Esophagus squamous epithelium (tissue), 5 donors: ENCODE results near the gene BCL10. TPM values are rescaled to one million over a fixed set of nuclear protein-coding genes. Genes with fewer than 3 reads are reported as not detected.
"Not testable (repeated sequence)": the region's sequence is repeated elsewhere in the genome, so short reads cannot be mapped to it uniquely, and the experiment has no call there.

ENCODE experiments used
- DNase-seq: peaks from one replicate; lab custom pipeline; 2025; lab: John Stamatoyannopoulos, UW
- H3K27ac ChIP-seq, 4 donors: fragments of 200-600 bp; sonication (generic); one replicate each; pipeline ENCODE4 v1.5.1; 2016 to 2019; ENCODE audit warnings: mild to moderate bottlenecking in 1 of 4
- H3K27me3 ChIP-seq, 4 donors: fragments of 200-600 bp; sonication (generic); 1 replicate in 3 of 4; 2 replicates in 1 of 4; pipeline versions ENCODE4 v1.5.1 to v1.6.0; 2017 to 2021; ENCODE audit warnings: antibody characterized with exemption in 1 of 4
- H3K36me3 ChIP-seq, 3 donors: fragments of 200-600 bp; sonication (generic); one replicate each; pipeline ENCODE4 v1.5.1; 2016 to 2019
- H3K4me1 ChIP-seq, 3 donors: fragments of 200-600 bp; sonication (generic); one replicate each; pipeline ENCODE4 v1.5.1; 2017 to 2019
- H3K4me3 ChIP-seq, 4 donors: fragments of 200-600 bp; sonication (generic); 1 replicate in 3 of 4; 2 replicates in 1 of 4; pipeline ENCODE4 v1.5.1; 2016 to 2019; ENCODE audit warnings: mild to moderate bottlenecking in 2 of 4, moderate library complexity in 1 of 4
- H3K9me3 ChIP-seq, 3 donors: fragments of 200-600 bp; sonication (generic); one replicate each; pipeline ENCODE4 v1.5.1; 2016 to 2019
- CTCF ChIP-seq, 6 experiments: fragments of 450-650 bp in 4 of 6; fragments of 200-600 bp in 2 of 6; sonication (generic) in 2 of 6; IDR thresholded peaks; one replicate each; pipeline ENCODE4 v1.5.1; 2016 to 2019; ENCODE audit warnings: antibody characterized with exemption in 6 of 6, mild to moderate bottlenecking in 4 of 6, moderate library complexity in 4 of 6
- POLR2A ChIP-seq, 4 donors: fragments of 450-650 bp; IDR thresholded peaks; one replicate each; pipeline ENCODE4 v1.6.1; 2017; ENCODE audit warnings: antibody characterized with exemption in 4 of 4, mild to moderate bottlenecking in 4 of 4, moderate library complexity in 3 of 4
- WGBS, 2 donors: methylation state at CpG; one replicate each; pipeline ENCODE4 v1.1.5; 2018; 5-methylcytosine and 5-hydroxymethylcytosine counted together
- intact Hi-C: fragments of 100-400 bp; cut with DNase I; formaldehyde crosslinking; loops from one replicate; pipeline ENCODE4 v1.15.0; 2022
- total RNA-seq, 4 donors: library from RNA; depleted of rRNA; stranded (reverse); fragments of >200 nt; gene quantifications; one replicate each; pipeline ENCODE4 v1.1.0, GENCODE V29; 2016
- donor health status: DM: yes; HTN: yes; CAD: no.

The BCL10 gene
- total RNA-seq, 4 donors from 2014 or later: 24.4 to 42.3 (median 27.0) TPM

- no peak for TF ChIP-seq POLR2A (IDR thresholded peaks at IDR 0.05)
- TF ChIP-seq CTCF (IDR thresholded peaks at IDR 0.05): no peak
- 28 to 33% methylated on average over 7 of the region's 7 CpGs for WGBS, 2 donors
- DNase-seq: no peak
Observed at GRCh38 chr1:85259912-85260274, 16.5 kb downstream of the BCL10 start.

GRCh38 chr1:85259118-85259911 is 17.1 kb downstream of the BCL10 start, which contains the start of gene C1orf52:
Gene C1orf52 (minus strand): TSS chr1:85259662. CDS start chr1:85259633, 29 bp downstream.
- WGBS, 2 donors: 0 to 1% methylated on average over 4 to 20 of the region's 65 CpGs
- intact Hi-C loops: loop anchor here (5.0 kb wide), 2 partner anchors 152 to 312 kb away; no protein-coding TSS in a partner anchor

More at GRCh38 chr1:85259912-85260274, 16.5 kb downstream of the BCL10 start:
- peaks cover 0 to 62% (median 0%) of the 10 kb centered on the region in 3 donors for H3K36me3 ChIP-seq
- intact Hi-C loops: loop anchor here (5.0 kb wide), 2 partner anchors 153 to 313 kb away; no protein-coding TSS in a partner anchor
- no peaks in the 10 kb centered on the region for H3K27me3 ChIP-seq
- H3K9me3 ChIP-seq: no peaks in the 10 kb centered on the region
- peak overlapping the region; percentile 94 to 99 (median 98) for H3K4me3 ChIP-seq
- H3K27ac ChIP-seq: peak overlapping the region; percentile 87 to 93 (median 92)
- peaks cover 0 to 48% (median 16%) of the 10 kb centered on the region in 3 donors for H3K4me1 ChIP-seq

GRCh38 chr1:85258536-85259117 is 17.8 kb downstream of the BCL10 start:
- Histone ChIP-seq H3K4me3 (peak overlapping the region; percentile 94 to 99 (median 98)), H3K27me3 (no peaks in the 10 kb centered on the region), H3K27ac (peak overlapping the region; percentile 87 to 93 (median 92)), H3K4me1 (peaks cover 0 to 61% (median 16%) of the 10 kb centered on the region in 3 donors), H3K36me3 (peaks cover 0 to 58% (median 0%) of the 10 kb centered on the region in 3 donors), H3K9me3 (no peaks in the 10 kb centered on the region)
- WGBS, 2 donors: 5 to 6% methylated on average over 9 to 14 of the region's 19 CpGs
- TF ChIP-seq CTCF (IDR thresholded peaks at IDR 0.05) (no peak), POLR2A (IDR thresholded peaks at IDR 0.05) (no peak)
- intact Hi-C loops: loop anchor here (5.0 kb wide), 2 partner anchors 151 to 311 kb away; no protein-coding TSS in a partner anchor
- no peak for DNase-seq

More at GRCh38 chr1:85259118-85259911, 17.1 kb downstream of the BCL10 start, which contains the start of gene C1orf52:
- Histone ChIP-seq H3K4me1 (peaks cover 0 to 54% (median 16%) of the 10 kb centered on the region in 3 donors), H3K4me3 (peak within 1 kb of the TSS; percentile 94 to 99 (median 98)), H3K27ac (peak within 1 kb of the TSS; percentile 87 to 93 (median 92)), H3K27me3 (no peaks in the 10 kb centered on the region), H3K9me3 (no peaks in the 10 kb centered on the region), H3K36me3 (peaks cover 0 to 59% (median 0%) of the 10 kb centered on the region in 3 donors)
- DNase-seq: peak; percentile 62
- TF ChIP-seq CTCF (IDR thresholded peaks at IDR 0.05) (peak; percentile 96 to 99 (median 98)), POLR2A (IDR thresholded peaks at IDR 0.05) (peak in 2 of 4 donors; percentile 57 to 77)

- peaks cover 0 to 39% (median 5%) of the 10 kb centered on the region in 3 donors for H3K36me3 ChIP-seq
- 77 to 82% methylated on average over 3 of the region's 3 CpGs for WGBS, 2 donors
- H3K9me3 ChIP-seq, H3K27me3 ChIP-seq, H3K4me3 ChIP-seq, H3K4me1 ChIP-seq, H3K27ac ChIP-seq, intact Hi-C loops, DNase-seq: not testable (repeated sequence)
Observed at GRCh38 chr1:85249042-85249441, 27.4 kb downstream of the BCL10 start.

- no peak for DNase-seq
- H3K27me3 ChIP-seq: no peaks in the 10 kb centered on the region
- no peak overlapping the region for H3K27ac ChIP-seq
- intact Hi-C loops: no loop called here
- H3K36me3 ChIP-seq: peaks cover 0 to 10% (median 0%) of the 10 kb centered on the region in 3 donors
- 68 to 87% methylated on average over 1 of the region's 1 CpG for WGBS, 2 donors
- H3K4me1 ChIP-seq: peaks cover 0 to 4% (median 0%) of the 10 kb centered on the region in 3 donors
- TF ChIP-seq POLR2A (IDR thresholded peaks at IDR 0.05): no peak
- TF ChIP-seq CTCF (IDR thresholded peaks at IDR 0.05): no peak
- H3K4me3 ChIP-seq: no peak overlapping the region
- H3K9me3 ChIP-seq: no peaks in the 10 kb centered on the region
Observed at GRCh38 chr1:85245891-85246290, 30.5 kb downstream of the BCL10 start.
